Left colon (tissue), 2 donors: ENCODE measurements around the gene SCN5A. TPM values are rescaled to one million over a fixed set of nuclear protein-coding genes. Genes with fewer than 3 reads are reported as not detected.

Experiments
- ATAC-seq: fragments of 200-7000 bp; cut with Tn5 transposase; one replicate; pipeline ENCODE4 v1.9.1; 2020; ENCODE audit warnings: mild to moderate bottlenecking, moderate library complexity
- DNase-seq, 2 donors: peaks; one replicate each; pipeline ENCODE4 v3.0.0-alpha.2; 2020
- intact Hi-C, 2 donors: fragments of 100-400 bp; cut with DNase I in 1 of 2; cut with micrococcal nuclease in 1 of 2; formaldehyde crosslinking; loops; one replicate each; pipeline versions ENCODE4 v1.11.2 to v1.14.0; 2022; cut with DNase I, micrococcal nuclease
- total RNA-seq, 2 donors: library from RNA; stranded (reverse); fragmentation: NEBNext Ultra II Directional; extraction: Animal tissue kit (Norgen Biotek cat#: 25700); gene quantifications; one replicate each; pipeline ENCODE4 v1.2.1, GENCODE V29; 2021
- donor health status: DM: no; HTN: no; CAD: no.
- donor health status: DM: yes; HTN: yes; CAD: no.

The SCN5A gene
- total RNA-seq, 2 donors from 2014 or later: 0.43 to 0.47 TPM

DNA sequence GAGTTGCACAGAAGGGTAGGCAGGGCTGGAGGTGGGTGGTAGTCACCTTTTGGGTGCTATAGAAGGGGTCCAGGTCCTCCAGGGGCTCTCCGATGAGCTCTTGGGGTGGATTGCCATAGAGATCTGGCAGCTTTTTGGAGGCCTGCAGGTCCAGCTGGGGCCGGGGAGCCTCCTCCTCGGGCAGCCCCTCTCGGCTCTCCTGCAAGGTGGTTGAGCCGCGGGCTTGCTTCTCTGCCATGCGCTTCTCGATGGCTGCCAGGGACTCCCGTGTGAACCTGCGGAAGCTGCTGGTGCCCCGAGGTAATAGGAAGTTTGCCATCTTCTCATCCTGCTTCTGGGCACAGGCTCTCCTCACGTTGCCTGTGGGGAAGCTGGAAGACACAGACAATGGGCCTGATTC, 16.5 kb downstream of the SCN5A start:
- DNase-seq (no peak), ATAC-seq (no peak)
- intact Hi-C loops: no loop called here

- DNase-seq (no peak), ATAC-seq (no peak)
- intact Hi-C loops: no loop called here
These were observed 18.9 kb downstream of the SCN5A start for GRCh38 chr3:38630606-38631005.

DNA sequence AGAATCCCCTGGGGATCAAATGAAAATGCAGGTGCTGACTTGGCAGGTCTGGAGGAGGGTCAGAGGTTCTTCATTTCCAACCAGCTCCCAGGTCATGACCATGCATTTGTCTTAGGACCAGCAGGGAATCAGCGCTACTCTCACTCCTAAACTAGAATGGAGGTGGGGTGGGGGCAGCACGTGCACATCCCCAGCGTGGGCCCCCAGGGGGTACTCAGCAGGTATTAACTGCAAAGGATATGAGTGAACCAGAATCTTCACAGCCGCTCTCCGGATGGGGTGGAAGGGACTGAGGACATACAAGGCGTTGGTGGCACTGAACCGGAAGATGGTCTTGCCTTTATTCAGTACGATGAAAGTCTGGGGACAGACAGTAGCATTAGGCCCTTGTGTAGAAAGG, 19.4 kb downstream of the SCN5A start:
- DNase-seq (no peak), ATAC-seq (no peak)
- intact Hi-C loops: no loop called here

- intact Hi-C loops: no loop called here
- DNase-seq: no peak
- no peak for ATAC-seq
These were observed 20.7 kb downstream of the SCN5A start for GRCh38 chr3:38628835-38629234.

GRCh38 chr3:38627956-38628355, 21.5 kb downstream of the SCN5A start:
- DNase-seq (no peak), ATAC-seq (no peak)
- intact Hi-C loops: no loop called here

- DNase-seq: no peak
- intact Hi-C loops: no loop called here
- ATAC-seq: no peak
These were observed 23.3 kb downstream of the SCN5A start for GRCh38 chr3:38626171-38626570.

GRCh38 chr3:38623539-38623938, 25.9 kb downstream of the SCN5A start:
- ATAC-seq (no peak), DNase-seq (no peak)
- intact Hi-C loops: no loop called here

DNA sequence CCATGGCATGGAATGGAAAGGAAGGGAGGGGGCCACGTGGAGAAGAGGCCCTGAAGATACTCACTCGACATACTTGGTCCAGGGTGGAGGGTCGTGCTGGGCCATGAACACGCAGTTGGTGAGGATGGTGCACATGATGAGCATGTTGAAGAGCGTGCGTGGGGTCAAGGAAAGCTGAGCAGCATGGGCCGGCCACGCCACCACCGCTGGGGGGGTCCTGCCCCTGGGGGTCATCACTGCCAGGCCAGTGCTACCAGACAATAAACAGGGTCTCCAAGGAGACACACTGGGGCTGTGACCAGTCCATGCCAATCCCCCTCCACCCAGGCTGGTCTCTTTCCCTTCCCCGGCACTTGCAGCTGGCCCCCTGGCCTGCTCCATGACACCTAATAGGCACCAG, 27.2 kb downstream of the SCN5A start:
- ATAC-seq: no peak
- DNase-seq: no peak
- intact Hi-C loops: no loop called here

DNA sequence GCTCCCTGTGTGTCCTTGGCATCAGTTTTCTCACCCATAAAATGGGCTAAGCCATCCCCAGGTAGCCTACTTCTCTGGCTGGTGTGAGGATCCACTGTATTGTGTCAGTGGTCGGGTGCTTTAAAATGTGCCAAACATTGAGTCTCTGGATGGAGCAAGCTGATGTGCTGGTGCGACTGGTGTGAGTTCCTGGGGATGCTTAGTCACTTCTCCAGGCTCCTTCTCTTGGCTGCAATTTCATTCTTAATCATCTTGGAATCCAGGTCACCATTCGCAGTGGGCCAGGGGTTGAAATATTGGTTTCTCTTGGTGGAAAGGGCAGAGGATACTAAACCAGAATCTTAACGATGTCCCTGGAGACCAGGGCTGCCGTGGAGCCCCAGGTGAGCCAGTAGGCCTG, 29.3 kb downstream of the SCN5A start:
- DNase-seq (no peak), ATAC-seq (no peak)
- intact Hi-C loops: no loop called here

GRCh38 chr3:38618343-38618742, 31.1 kb downstream of the SCN5A start:
- no peak for DNase-seq
- intact Hi-C loops: no loop called here
- ATAC-seq: no peak

DNA sequence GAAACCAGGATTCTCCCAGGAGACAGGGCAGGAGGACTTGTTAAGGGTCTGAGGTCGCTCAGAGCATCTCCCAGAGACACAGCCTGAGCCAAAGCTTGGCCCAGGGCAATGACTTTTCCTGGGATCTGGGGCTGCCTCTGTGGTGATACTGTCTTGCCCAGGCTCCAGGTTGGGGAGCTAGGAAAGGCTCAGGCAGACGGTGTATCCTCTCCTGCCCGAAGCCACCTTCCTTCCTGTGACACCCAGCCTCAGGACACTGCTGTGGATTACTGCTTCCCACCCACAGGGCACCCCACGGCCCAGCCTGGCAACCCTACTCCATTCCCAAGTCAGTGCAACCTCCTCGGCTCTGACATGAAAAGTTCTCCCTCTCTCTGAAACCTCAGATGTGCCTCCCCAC, 31.9 kb downstream of the SCN5A start:
- ATAC-seq (no peak), DNase-seq (no peak)
- intact Hi-C loops: no loop called here

GRCh38 chr3:38617137-38617536, 32.4 kb downstream of the SCN5A start:
- ATAC-seq (no peak), DNase-seq (no peak)
- intact Hi-C loops: no loop called here

- ATAC-seq (no peak), DNase-seq (no peak)
- intact Hi-C loops: no loop called here
These were observed 32.8 kb downstream of the SCN5A start for GRCh38 chr3:38616658-38617057.

DNA sequence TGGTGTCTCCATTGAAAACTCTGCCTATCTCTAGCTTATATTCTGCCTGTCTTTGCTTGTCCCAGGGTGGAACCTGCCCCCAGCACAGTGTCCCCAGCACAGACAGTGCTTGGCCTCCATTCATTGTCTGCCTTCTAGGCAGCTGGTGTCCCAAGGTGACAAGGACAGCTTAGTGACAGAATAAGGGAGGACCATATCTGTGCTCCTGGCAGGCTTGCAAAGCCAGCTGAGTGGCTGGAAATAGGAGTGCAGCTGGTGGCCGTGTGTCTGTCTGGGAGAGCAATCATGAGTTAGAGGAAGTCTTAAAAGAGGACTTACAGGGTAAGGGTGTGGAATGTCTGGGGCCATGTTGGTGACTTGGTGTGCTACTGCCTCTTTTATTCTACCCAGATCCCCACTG, 33.4 kb downstream of the SCN5A start:
- DNase-seq (no peak), ATAC-seq (no peak)
- intact Hi-C loops: no loop called here

- ATAC-seq (no peak), DNase-seq (no peak)
- intact Hi-C loops: no loop called here
These were observed 34.7 kb downstream of the SCN5A start for GRCh38 chr3:38614651-38615352.

DNA sequence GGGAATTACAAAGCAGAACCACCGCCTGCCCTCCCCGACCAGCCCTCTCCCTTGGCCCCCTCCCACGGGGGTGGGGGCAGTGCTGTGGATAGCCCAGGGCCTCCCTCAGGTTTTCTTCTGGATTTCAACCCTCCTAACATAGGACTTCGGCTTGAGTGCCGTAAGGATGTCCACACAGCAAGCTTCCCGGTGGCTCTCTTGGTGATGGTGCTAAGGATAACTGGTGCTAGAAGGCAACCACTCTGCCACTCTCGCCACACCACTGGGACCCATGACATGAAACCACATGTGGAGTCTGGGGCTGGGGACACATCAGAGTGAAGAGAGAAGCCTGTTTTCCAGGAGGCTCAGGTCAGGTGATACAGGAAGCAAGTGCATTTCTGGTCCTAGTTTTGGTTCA, 35.4 kb downstream of the SCN5A start:
- intact Hi-C loops: no loop called here
- no peak for DNase-seq
- no peak for ATAC-seq

DNA sequence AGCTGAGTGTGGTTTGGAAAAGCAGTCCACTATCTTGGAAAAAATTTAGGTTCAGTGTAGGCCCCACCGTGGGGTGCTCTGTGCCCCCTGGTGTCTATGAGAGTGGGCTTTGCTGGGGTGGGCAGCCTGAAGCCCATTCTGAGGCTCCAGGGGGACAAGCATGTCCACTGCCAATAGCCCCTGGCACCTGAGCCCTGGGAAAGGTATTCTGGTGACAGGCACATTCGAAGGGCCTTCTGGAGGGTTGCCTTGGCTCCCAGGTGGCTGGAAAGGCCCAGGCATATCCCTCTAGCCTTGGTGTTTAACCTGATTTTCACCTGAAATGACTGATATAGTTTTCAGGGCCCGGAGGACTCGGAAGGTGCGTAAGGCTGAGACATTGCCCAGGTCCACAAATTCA, 36.1 kb downstream of the SCN5A start:
- ATAC-seq (no peak), DNase-seq (no peak)
- intact Hi-C loops: no loop called here

- DNase-seq (no peak), ATAC-seq (no peak)
- intact Hi-C loops: no loop called here
These were observed 37.6 kb downstream of the SCN5A start for GRCh38 chr3:38611866-38612265.

GRCh38 chr3:38610934-38611333, 38.6 kb downstream of the SCN5A start:
- intact Hi-C loops: no loop called here
- DNase-seq (no peak), ATAC-seq (no peak)

DNA sequence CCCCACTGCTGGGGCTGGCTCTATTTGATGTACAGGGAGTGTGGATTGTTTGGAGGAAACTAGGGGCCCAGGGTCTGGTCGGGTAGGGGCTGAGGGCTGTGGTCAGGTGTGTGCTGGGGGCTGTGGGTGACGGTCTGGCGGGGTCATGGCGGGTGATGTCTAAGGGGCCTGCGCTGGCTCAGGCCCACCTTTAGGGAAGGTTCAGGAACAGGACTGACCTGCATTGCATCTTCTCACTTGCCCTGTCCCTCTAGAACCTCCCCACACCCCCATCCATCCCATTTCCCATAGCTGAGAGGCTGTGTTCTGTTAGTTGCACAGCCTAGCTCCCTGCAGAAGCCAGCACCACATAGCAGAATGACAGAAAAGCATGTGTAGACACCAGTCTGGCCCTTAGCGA, 39.1 kb downstream of the SCN5A start:
- intact Hi-C loops: no loop called here
- DNase-seq: no peak

DNA sequence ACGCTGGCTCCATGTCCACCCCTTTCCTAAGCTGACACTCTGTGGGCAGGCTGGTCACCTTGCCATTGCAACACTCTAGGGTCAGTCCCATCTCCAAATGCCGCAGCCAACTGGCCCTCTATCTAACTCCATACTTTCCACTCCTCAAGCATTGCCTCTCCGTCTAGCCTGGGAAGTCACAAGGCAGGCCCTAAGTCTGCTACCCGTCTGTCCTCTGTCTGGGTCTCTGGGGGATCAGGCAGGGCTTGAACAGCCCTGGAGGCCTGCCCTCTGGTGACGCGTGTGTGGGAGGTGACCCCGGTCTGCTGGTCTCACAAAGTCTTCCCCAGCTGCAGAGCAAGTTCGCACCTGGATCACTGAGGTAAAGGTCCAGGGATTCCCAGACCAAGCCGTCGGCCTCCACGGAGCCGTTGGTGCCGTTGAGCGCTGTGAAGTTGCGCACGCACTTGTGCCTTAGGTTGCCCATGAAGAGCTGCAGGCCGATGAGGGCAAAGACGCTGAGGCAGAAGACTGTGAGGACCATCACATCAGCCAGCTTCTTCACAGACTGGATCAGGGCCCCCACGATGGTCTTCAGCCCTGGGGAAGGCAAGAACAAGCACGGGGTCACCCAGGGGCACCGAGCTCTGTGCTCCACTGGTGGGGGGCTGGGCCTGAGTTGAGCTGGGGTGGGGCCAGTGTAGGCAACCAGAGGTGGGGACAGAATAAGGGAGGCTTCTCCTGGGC, 39.9 kb downstream of the SCN5A start:
- intact Hi-C loops: no loop called here
- no peak for ATAC-seq
- no peak for DNase-seq

More for the DNA sequence above, 39.1 kb downstream of the SCN5A start:
- no peak for ATAC-seq
